Stimulated activated CD8-positive, alpha-beta memory T cell treated with anti-CD3 and anti-CD28 coated beads, Interleukin-7, amount 100 ng/mL, for 4 hours (primary cell): ENCODE data around the gene PSMC4.

ENCODE experiments used
- DNase-seq, 2 donors: peaks; one replicate each; pipeline ENCODE4 v3.0.0-alpha.2; 2020; ENCODE audit warnings: low read depth in 2 of 2

The PSMC4 gene

DNA sequence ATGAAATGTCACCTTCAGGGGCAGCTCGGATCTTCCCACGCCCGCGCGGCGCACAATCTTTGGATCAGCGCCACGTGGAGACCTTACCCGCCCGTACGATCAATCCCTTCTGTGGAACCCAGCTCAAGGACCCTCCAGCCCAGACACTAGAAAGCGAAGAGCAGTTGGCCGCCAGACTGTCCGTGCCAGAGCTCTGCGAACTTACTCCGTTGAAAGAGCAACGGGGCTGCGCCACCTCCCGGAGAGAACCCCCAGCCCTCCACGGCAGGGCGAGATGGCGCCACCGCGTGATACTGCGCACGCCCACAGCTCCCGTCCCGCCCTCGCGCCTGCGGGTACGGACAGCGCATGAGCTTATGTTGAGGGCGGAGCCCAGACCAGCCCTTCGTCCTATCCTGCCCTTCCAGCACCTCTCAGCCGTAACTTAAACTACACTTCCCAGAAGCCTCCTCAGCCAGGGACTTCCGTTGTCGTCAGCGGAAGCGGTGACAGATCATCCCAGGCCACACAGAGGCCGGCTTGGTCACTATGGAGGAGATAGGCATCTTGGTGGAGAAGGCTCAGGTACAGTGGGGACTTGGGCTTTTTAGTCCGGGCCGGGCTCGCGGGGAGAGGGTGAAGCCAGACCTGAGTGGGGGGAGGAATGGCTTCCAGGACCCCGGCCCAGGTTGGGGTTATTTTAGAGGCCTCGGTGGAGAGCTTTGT is at the start of gene PSMC4:
Gene PSMC4 (plus strand): TSS at position 491 of the 705 bp plus-strand sequence. CDS start 38 bp downstream, at position 529.
- peak; percentile 97 to 98 for DNase-seq

DNA sequence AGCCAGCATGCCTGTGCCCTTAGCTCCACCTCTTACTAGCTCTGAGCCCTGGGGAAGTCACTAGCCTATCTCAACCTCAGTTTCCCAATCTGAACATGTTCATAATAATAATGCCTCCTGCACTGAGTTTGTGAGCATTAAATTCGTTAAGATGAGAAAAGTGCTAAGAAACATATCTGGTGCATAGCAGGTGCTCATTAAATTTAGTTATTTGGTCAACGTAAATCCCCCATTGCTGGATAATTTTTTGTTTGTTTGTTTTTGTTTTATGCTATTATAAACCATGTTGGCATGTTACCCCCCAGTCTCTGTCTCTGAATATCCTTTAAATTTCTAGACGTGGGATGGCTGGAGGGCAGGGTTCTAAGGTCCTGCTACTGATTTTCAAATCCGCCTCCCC is 47.1 kb upstream of the PSMC4 start:
- no peak for DNase-seq

DNA sequence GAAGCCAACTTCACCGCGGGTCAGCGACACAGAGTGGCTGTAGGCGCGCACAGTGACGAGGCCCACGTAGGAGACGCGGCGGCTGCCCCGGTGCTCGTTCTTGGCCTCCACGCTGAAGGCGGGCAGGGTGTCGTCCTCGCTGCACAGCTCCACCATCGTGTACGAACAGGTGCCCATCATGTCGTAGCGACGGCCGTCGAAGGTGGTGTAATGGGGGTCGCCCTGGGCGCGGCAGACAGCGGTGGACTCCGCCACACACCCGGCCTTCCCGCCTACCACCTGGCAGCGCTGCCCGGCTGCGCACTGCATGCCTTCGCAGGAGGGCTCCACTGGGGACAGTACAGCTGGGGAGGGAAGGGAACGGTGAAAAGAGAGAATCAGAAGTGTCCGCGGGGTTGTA is 46.6 kb upstream of the PSMC4 start:
- DNase-seq, result no peak

DNA sequence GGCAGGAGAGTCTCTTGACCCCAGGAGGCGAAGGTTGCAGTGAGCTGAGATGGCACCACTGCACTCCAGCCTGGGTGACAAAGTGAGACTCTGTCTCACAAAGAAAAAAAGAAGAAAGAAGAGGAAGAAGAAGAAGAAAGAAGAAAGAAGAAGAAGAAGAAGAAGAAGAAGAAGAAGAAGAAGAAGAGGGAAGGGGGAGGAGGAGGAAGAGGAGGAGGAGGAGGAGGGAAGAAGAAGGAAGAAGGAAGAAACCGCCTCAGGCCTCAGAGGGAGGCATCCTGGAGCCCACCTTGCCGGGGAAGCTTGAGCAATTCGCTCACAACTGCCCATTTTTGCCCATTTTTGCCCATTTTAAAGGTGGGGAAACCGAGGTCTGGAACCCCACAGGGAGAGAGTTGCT is 46.0 kb upstream of the PSMC4 start:
- no peak for DNase-seq

DNA sequence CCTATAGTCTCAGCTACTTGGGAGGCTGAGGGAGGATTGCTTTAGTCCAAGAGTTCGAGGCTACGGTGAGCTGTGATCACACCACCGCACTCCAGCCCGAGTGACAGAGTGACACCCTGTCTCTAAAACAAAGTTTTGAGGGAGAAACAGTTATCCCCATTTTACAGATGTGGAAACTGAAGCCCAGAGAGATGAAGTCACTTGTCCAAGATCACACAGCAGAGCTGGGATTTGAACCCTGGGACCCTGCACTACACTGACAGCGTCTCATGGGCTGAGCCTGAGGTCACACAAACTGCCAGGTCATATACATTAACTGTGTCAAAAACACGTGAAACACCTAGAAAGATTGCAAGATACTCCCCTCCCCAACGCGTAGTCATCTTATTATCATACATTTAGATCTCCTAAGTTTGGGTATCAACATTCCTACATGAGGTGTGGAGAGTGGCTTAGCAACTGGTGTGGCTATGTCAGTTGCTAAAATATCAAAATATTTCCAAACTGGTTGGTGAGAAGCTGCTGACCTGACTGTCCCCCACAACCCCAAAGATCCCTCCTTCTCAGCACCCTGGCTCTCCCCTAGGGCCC is 44.7 kb upstream of the PSMC4 start:
- DNase-seq, result no peak

DNA sequence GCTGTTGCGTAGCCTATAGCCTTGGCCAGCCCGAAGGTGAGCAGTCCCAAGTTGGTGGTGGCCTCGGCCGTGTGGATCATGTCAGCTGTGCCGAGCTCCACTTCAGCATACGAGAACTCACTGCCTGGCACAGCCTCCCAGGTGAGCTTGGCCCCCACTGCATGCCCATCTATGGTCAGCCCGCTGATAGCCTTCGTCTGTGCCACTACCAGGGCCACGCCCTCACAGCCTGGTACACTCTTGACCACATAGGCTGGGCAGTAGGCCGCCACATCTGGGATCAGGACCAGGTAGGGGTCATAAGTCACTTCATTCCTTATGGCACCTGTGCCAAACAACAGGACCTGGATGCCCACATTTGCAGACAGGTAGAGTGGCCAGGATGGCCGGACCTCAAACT is 43.9 kb upstream of the PSMC4 start:
- no peak for DNase-seq

DNA sequence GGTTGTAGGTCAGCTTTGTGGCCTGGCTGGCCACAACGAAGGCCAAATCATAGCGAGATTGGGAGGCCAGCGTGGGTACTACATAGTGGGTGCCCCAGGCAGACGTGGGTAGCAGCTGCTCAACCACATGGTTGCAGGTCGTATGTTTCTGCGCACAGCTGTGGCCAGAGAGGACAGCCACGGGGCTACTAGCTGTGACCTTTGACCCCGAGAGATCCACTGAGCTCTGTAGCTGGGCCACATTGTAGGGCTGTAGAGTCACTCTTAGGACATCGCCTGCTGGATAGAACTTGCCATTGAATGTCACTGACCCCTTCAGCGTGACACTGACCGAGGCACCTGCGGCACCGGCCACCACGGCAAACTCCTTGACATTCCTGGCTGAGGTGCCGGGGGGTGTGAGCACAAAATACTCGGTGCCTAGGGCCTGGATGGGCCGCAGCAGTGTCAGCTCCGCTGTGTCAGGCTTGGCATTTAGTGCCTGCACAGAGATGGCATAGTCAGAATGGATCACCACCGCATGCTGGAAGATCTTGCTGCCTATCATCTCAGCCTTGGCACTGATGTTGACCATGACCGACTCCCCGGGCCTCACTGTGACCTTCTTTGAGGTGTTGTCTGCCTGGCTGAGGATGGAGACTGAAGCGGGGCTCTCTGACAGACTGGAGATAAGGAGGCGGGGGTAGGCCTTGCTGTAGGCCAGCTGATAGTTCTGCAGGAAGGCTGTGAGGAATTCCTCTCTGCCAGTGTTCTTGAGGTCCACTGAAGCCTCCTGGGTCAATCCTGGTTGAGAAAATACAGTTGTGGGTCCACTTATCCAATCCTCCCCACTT is 43.2 kb upstream of the PSMC4 start:
- DNase-seq, result no peak

DNA sequence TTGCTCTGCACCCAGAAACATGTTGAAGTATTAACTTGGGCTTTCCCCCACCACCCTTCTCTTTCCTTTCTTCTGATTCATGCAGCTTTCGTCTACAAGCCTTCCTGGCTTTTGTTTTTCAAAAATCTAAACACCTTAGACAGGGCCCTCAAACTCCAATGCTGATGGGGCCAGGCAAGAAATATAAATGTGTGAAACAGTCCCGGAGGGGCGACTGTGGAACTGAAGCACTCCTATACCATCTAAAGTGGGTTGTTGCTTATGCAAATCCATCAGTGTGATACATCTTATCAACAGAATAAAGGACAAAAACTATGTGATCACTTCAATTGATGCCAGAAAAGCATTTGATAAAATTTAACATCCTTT is 42.6 kb upstream of the PSMC4 start:
- DNase-seq, result no peak

DNA sequence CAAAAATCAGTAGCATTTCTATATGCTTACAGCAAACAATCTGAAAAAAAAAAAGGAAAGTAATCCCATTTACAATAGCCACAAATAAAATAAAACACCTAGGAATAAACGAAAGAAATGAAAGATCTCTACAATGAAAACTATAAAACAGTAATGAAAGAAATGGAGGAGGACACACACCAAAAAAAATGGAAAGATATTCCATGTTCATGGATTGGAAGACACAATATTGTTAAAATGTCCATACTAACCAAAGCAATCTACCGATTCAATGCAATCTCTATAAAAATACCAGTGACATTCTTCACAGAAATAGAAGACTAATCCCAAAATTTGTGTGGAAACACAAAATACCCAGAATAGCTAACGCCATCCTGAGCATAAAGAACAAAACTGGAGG is 41.2 kb upstream of the PSMC4 start:
- DNase-seq, result no peak

DNA sequence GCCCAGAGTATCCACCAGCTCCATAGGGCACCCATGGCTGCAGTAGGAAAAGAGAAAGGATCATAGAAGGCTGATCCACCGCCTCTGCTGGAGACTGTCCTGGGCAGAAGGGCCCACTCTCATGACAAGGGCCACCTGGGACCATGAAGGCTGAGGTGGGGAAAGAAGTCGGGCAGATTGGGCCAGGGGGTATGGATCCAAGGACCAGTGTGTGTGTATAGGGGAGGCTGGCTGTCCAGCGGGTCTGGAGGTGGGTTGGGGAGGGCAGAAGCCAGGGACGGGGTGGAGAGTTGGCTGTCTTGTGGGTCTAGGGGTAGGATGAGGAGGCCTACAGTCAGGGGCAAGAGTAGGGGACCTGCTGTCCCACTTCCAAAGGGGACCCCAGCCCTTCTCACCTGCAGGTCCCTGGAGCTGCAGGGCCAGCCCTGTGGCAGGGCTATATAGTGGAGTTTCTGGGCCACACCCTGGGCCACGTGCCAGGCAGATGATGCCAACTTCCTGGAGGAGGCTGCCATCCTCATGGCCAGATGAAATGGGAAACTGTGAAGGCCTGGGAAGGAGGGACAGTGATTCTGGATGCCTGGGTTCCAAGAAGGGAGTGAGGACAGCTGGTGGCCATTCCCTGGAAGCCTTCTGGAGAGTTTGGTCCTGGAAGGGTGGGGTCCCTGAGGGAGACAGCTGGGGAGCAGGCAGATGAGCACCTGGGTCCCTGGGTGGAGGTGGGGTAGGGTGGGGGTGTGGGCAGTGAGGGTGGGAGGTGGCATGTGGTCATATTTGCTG is 36.2 kb upstream of the PSMC4 start, which contains the start of gene FCGBP:
Gene FCGBP (minus strand): TSS at position 51 of the 780 bp plus-strand sequence.
- no peak for DNase-seq

DNA sequence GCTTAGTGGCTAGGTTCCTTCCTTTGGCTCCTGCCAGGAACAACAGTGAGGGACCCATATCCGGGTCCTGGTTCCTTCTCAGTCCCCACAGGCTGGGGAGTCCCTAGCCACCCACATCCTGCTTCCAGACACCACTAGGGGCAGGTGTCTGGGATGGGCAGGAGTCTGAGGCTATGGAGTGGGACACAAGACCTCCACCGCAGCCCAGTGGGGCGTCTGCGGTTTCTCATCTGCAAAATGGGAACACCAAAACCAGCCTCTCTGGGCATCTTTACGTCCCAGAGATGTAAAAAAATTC is 35.7 kb upstream of the PSMC4 start:
- DNase-seq, result no peak

DNA sequence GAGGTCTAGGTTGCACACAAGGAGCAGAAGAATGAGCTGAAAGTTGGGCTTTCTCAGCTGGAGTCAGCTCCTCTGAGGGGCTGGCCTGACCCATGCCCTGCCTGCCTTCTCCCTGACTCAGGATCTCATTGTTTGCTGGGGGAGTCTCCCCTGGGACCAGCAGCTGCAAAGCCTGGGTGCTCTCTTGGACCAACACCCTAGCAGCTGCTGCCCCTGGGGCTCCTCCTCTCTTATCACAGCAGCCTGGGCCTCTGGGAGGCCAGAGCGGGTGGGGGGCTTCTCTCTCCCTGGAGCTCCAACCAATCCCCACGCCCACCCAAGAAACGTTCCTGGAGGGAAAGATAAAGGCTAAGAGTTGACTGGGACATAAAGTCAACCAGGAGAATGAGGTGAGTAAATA is 34.9 kb upstream of the PSMC4 start:
- no peak for DNase-seq

DNA sequence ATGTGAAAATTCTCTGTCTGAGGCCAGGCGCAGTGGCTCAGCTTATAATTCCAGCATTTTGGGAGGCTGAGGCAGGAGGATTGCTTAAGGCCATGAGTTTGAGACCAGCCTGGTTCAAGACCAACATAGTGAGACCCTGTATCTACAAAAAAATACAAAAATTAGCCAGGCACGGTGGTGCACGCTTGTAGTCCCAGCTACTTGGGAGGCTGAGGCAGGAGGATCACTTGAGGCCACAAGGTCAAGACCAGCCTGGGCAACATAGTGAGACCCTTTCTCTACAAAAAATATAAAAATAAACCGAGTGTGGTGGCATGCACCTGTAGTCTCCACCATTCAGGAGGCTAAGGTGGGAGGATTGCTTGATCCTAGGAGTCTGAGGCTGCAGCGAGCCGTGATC is 34.3 kb upstream of the PSMC4 start:
- DNase-seq, result no peak

DNA sequence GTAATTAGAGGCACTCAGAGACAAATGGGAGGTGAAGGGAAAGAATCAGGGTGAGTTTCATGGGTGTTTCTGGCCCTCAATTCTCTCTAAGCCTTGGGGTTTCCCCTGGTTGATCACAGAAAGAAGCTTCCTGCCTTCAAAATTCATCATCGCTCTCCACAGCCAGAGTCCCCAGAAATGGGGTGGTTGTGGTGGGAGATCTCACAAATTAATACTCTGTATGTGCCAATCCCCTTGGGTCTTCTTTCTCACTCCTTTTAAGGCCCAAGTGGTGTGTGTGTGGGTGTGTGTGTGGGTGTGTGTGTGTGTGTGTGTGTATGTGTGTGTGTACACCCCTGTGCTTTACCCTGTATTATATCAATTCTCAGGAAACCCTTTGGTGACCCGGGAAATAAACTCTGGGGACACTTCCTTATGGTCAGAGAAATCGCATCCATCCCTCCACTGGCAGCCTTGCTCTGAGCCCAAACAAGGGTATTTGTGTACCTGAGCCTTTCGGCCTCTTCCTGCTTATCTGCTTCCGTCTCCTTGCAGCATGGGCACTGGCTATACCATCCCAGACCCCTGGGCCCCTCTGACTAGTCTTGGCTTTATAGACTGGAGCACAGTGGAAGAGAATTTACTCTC is 33.8 kb upstream of the PSMC4 start:
- peak; percentile 58 to 68 for DNase-seq

DNA sequence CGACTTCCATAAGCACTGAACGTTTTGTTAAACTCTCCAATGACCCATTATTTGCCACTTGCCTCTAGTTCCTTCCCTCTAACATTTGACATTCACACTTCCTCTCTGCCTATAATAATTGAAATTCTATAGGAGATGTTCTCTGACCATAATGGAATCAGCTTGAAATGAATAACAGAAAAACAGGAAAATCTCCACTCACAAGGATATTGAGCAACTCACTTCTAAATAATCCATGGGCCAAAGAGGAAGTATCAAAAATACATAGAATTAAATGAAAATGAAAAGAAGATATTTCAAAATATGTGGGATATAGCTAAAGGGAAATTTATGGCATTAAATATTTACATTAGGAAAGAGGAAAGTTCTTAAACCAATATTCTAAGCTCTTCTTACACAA is 33.2 kb upstream of the PSMC4 start:
- no peak for DNase-seq

DNA sequence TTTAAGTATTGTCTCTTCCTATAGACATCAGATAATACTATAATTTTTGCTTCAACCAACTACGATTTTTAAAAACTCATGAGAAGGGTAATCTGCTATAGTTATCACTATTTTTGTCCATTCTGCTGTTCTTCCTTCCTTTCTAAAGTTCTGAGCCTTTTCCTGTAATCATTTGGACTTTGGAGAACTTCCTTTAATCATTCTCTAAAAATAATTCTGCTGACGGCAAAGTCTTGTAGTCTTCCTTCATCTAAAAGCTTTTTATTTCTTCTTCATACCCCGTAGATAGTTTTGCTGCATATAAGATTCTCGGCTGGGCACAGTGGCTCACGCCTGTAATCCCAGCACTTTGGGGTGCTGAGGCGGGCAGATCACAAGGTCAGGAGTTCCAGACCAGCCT is 31.4 kb upstream of the PSMC4 start:
- no peak for DNase-seq

DNA sequence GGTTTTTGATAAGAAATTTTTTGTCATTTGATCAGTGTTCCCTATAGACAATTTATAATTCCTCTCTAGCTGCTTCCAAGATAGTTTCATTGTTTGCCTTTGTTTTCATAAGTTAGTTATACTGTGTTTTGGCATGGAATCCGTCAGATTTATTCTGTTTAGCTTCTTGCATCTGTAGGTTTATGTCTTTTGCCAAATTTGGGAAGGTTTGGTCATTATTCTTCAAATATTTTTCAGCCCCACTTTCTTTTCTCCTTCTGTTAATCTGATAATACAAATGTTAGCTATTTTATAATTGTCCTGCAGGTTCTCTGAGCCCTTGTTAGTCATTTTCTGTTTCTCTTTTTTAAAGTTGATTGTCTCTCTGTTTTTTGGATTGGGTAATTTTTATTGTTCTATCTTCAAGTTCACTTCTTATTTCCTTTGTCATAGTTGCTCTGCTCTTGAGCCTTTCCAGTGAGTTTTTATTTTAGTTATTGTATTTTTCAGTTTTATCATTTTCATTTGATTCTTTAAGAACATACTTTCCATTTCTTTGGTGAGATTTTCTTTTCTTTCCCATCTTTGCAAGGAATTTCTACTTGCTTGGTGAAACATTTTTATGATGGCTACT is 30.6 kb upstream of the PSMC4 start:
- DNase-seq, result no peak

DNA sequence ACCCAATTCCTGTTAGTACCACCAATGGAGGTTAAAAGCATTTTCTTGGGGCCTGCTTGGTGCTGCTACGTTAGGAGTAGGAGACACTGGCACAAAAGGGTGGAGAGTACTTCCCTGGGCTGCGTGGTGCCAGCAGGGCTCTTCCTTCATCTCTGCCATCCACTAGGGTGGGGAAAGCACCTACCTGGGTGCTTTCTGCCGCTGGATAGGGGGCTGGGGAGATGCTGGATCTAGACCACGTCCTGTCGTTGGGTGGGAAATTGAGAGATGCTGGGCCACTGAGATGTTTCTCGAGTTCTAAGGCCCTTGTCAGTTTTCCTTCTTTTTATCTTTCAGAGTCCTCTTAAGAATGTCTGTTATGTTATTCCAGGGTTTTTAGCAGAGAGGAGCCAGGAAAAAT is 29.8 kb upstream of the PSMC4 start:
- no peak for DNase-seq

DNA sequence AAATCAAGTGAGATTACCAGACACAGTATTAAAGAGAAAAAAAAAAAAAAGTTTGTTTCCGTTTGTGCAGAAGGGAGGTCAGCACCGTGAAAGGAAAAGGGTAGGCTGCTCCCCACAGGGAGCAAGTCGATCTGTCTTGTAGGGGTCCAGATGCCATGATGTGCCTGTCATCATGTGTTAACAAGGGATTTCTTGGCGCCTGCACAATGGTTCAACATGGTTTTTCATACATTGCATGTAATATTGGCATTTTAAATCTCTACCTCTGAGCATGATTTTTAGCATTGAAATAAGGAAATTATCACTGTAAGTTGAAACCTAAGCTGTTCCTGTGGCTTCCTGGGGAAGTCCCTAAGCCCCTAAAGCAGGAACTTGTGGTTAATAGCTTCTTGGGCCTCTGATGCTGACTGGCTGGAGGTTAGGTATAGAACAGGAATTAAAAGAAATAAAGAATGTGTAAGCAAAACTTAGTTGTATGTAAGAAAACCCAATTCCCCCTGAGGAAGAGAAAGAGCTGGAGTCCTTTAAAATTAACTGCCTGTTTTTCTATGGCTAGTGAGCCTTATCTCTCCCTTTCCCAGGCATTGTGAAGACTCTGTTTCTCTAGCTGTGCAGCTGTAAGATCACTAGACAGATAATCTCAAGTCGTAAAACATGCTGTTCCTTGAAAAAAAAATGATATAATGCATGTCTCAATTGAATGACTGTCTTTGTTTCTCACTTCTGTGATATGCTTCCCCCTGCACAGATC is 29.2 kb upstream of the PSMC4 start:
- peak; percentile 34 to 59 for DNase-seq

DNA sequence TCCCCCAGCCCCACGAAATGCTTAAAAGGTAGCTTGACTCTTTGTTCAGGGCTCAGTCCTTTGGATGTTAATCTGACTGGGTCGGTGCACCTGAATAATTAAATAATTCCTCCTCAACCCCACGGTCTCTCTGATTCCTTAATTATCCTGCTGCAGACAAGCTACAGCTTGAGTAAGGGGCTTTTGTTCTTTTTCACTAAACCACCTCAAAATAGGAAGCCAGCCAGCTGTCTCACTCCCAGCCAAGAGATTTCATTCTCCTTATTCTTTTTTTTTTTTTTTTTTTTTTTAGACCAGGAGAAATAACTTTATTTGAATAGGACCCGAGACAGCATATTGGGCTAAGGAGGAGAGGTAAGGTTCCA is 28.6 kb upstream of the PSMC4 start:
- no peak for DNase-seq

DNA sequence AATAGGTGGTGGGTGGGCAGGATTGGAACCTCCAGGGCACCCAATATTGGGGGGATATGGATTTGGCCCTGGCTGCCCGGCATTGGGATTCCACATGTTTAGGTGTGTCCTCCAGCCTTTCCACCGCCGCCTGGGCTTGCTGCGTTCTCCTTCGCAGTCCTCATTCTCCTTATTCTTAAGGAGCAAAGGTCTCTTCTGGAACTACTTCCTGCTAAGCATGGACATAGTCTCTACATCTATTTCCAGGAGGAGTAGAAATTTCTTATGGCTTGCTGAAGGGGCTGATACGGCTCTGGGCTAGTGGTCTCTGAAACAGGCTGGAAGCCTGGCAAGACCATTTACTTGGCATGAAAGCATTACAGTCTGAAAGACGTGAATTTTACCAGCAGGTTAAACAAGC is 27.4 kb upstream of the PSMC4 start:
- no peak for DNase-seq
